ENCODE measurements around the gene TINCR. TPM values are rescaled to one million over a fixed set of nuclear protein-coding genes. Genes with fewer than 3 reads are reported as not detected.
A peak's percentile ranks its signal among the peaks of the same experiment; 100 is the strongest.

Gene TINCR
- total and polyA plus RNA-seq, 2 of the 13 experiments (the other 11 are each of a cell fraction or from before 2014, with no cell fraction given): 0.17 to 0.33 TPM

DNA sequence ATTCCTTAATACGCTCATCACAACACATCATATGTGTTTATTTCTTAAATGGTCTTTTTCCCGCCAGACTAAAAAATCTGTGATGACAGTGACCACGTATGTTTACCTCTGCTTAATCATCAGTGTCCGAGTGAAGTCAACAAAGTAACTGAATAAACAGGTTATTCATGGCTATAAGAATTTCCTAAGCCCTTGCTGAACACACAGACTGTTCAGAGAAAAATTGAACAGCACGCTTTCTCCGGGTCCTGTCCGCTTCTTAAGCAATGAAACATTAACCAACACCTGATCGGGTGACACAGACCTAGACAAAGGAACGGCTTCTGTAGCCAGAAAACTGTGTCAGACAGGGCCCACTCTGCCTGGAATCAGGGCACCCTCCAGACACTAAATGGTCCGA, 40.5 kb upstream of the TINCR start:
- H3K79me2 ChIP-seq (ENCODE audit: insufficient read depth, low read length): peaks cover 13% of the 10 kb centered on the region
- H3K4me3 ChIP-seq (replicated peaks in 1 of 3; ENCODE audit: insufficient read depth in 1 of 3, low read depth in 2 of 3, low read length in 3 of 3): no peak overlapping the region

More for the DNA sequence above, 40.5 kb upstream of the TINCR start:
- Histone ChIP-seq H3K27me3 (ENCODE audit: control insufficient read depth in 1 of 2, insufficient read depth in 2 of 2, low read length in 2 of 2) (no peaks in the 10 kb centered on the region), H3K9me3 (ENCODE audit: low read length) (no peaks in the 10 kb centered on the region), H3K4me2 (ENCODE audit: low read depth, low read length) (no peak overlapping the region), H3K27ac (ENCODE audit: extremely low read length, insufficient read depth, low read length) (peak overlapping the region; percentile 41), H2AFZ (ENCODE audit: low read length) (no peak overlapping the region), H3K9ac (ENCODE audit: insufficient read depth, low read depth, low read length) (peak overlapping the region; percentile 51), H3K4me1 (ENCODE audit: insufficient read depth, low read length) (peaks cover 27% of the 10 kb centered on the region), H3K36me3 (replicated peaks in 1 of 2; ENCODE audit: control insufficient read depth in 1 of 2, insufficient read depth in 2 of 2, low read length in 2 of 2) (peaks cover 34 to 80% of the 10 kb centered on the region in 2 experiments), H4K20me1 (ENCODE audit: insufficient read depth, low read length) (no peaks in the 10 kb centered on the region)
- peak; percentile 38 for ATAC-seq
- ChIA-PET POLR2A (no interaction called here), CTCF (ENCODE audit: low intra/inter-chr PET ratio, low total read pairs) (no interaction called here)
- FAIRE-seq: no peak
- WGBS (ENCODE audit: low lambda C conversion rate): 65% methylated on average over 9 of the region's 10 CpGs
- no TSS peak for BruUV-seq (replicated peaks)
- TF ChIP-seq MEIS1 (CRISPR knock-in tag; IDR thresholded peaks at IDR 0.05; ENCODE audit: borderline replicate concordance) (no peak), ZNF101 (CRISPR knock-in tag; IDR thresholded peaks at IDR 0.05; ENCODE audit: borderline replicate concordance, low read depth) (no peak), ZNF17 (CRISPR knock-in tag; IDR thresholded peaks at IDR 0.05) (no peak), KDM4B (CRISPR knock-in tag; IDR thresholded peaks at IDR 0.05) (no peak), JARID2 (CRISPR knock-in tag; IDR thresholded peaks at IDR 0.05; ENCODE audit: insufficient replicate concordance) (no peak), PAX8 (CRISPR knock-in tag; IDR thresholded peaks at IDR 0.05; ENCODE audit: borderline replicate concordance) (no peak), SRSF1 (optimal IDR thresholded peaks at IDR 0.05; ENCODE audit: low read depth, low read length) (no peak), RBFOX2 (IDR thresholded peaks at IDR 0.05; ENCODE audit: low read depth, low read length) (0 out of 2 replicates have a peak, but pooled peaks have one; percentile 1), CENPX (CRISPR knock-in tag; IDR thresholded peaks at IDR 0.05) (no peak), EP300 (IDR thresholded peaks at IDR 0.05; ENCODE audit: low read depth in 2 of 2, low read length in 2 of 2) (0 out of 4 replicates have a peak, but pooled peaks of 1 of the 2 experiments have one; percentile 13), EP300 (CRISPR knock-in tag; IDR thresholded peaks at IDR 0.05; ENCODE audit: borderline replicate concordance) (no peak), CEBPB (IDR thresholded peaks at IDR 0.05; ENCODE audit: borderline replicate concordance, low read depth, low read length) (0 out of 2 replicates have a peak, but pooled peaks have one; percentile 8), ZNF773 (CRISPR knock-in tag; IDR thresholded peaks at IDR 0.05; ENCODE audit: borderline replicate concordance) (no peak)
- TF ChIP-seq, protein P1, sequence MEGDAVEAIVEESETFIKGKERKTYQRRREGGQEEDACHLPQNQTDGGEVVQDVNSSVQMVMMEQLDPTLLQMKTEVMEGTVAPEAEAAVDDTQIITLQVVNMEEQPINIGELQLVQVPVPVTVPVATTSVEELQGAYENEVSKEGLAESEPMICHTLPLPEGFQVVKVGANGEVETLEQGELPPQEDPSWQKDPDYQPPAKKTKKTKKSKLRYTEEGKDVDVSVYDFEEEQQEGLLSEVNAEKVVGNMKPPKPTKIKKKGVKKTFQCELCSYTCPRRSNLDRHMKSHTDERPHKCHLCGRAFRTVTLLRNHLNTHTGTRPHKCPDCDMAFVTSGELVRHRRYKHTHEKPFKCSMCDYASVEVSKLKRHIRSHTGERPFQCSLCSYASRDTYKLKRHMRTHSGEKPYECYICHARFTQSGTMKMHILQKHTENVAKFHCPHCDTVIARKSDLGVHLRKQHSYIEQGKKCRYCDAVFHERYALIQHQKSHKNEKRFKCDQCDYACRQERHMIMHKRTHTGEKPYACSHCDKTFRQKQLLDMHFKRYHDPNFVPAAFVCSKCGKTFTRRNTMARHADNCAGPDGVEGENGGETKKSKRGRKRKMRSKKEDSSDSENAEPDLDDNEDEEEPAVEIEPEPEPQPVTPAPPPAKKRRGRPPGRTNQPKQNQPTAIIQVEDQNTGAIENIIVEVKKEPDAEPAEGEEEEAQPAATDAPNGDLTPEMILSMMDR (CRISPR knock-in tag; IDR thresholded peaks at IDR 0.05): no peak
- TF ChIP-seq, protein P2, sequence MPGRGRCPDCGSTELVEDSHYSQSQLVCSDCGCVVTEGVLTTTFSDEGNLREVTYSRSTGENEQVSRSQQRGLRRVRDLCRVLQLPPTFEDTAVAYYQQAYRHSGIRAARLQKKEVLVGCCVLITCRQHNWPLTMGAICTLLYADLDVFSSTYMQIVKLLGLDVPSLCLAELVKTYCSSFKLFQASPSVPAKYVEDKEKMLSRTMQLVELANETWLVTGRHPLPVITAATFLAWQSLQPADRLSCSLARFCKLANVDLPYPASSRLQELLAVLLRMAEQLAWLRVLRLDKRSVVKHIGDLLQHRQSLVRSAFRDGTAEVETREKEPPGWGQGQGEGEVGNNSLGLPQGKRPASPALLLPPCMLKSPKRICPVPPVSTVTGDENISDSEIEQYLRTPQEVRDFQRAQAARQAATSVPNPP (CRISPR knock-in tag; IDR thresholded peaks at IDR 0.05): no peak
- intact Hi-C loops (cut with micrococcal nuclease; ENCODE audit: unreplicated experiment): no loop called here
- DNase-seq (ENCODE audit: low spot score): peak; percentile 28
- in situ Hi-C loops (cut with HindIII; ENCODE audit: extremely low pct_ligation_motif_present, low pct_unique_long_range_greater_than_20kb): no loop called here

Measured in HepG2 (cell line).